ENCODE data around the gene PRR11. TPM values are rescaled to one million over a fixed set of nuclear protein-coding genes. Genes with fewer than 3 reads are reported as not detected.
"Not testable (repeated sequence)": the region's sequence is repeated elsewhere in the genome, so short reads cannot be mapped to it uniquely, and the experiment has no call there.

Gene PRR11
- total RNA-seq, 1 donor from 2014 or later = 9.6 TPM

GRCh38 chr17:59124665-59125064 lies 30.9 kb upstream of the PRR11 start:
- Mint-ChIP-seq H3K9me3 (ENCODE audit: unreplicated experiment) (no peaks in the 10 kb centered on the region), H3K36me3 (ENCODE audit: unreplicated experiment) (no peaks in the 10 kb centered on the region), H3K27ac (ENCODE audit: unreplicated experiment) (no peak overlapping the region), H3K4me3 (ENCODE audit: unreplicated experiment) (no peak overlapping the region), H3K27me3 (ENCODE audit: unreplicated experiment) (no peaks in the 10 kb centered on the region), H3K4me1 (ENCODE audit: low read depth, unreplicated experiment) (no peaks in the 10 kb centered on the region)
- no peak for TF ChIP-seq CTCF (IDR thresholded peaks at IDR 0.05; ENCODE audit: partially characterized antibody, unreplicated experiment)
- DNase-seq = no peak

GRCh38 chr17:59126809-59127417 lies 28.6 kb upstream of the PRR11 start:
- H3K4me1 Mint-ChIP-seq (ENCODE audit: low read depth, unreplicated experiment) = no peaks in the 10 kb centered on the region
- no peaks in the 10 kb centered on the region for H3K9me3 Mint-ChIP-seq (ENCODE audit: unreplicated experiment)
- no peak overlapping the region for H3K27ac Mint-ChIP-seq (ENCODE audit: unreplicated experiment)
- no peak for DNase-seq
- no peaks in the 10 kb centered on the region for H3K36me3 Mint-ChIP-seq (ENCODE audit: unreplicated experiment)
- no peaks in the 10 kb centered on the region for H3K27me3 Mint-ChIP-seq (ENCODE audit: unreplicated experiment)
- H3K4me3 Mint-ChIP-seq (ENCODE audit: unreplicated experiment) = no peak overlapping the region
- TF ChIP-seq CTCF (IDR thresholded peaks at IDR 0.05; ENCODE audit: partially characterized antibody, unreplicated experiment) = no peak

GRCh38 chr17:59129814-59130213 lies 25.7 kb upstream of the PRR11 start:
- Mint-ChIP-seq H3K9me3 (ENCODE audit: unreplicated experiment) (no peaks in the 10 kb centered on the region), H3K27me3 (ENCODE audit: unreplicated experiment) (no peaks in the 10 kb centered on the region), H3K36me3 (ENCODE audit: unreplicated experiment) (no peaks in the 10 kb centered on the region), H3K4me3 (ENCODE audit: unreplicated experiment) (no peak overlapping the region), H3K4me1 (ENCODE audit: low read depth, unreplicated experiment) (no peaks in the 10 kb centered on the region), H3K27ac (ENCODE audit: unreplicated experiment) (no peak overlapping the region)
- TF ChIP-seq CTCF (IDR thresholded peaks at IDR 0.05; ENCODE audit: partially characterized antibody, unreplicated experiment) = no peak
- no peak for DNase-seq

GRCh38 chr17:59131131-59131530 lies 24.4 kb upstream of the PRR11 start:
- TF ChIP-seq CTCF (IDR thresholded peaks at IDR 0.05; ENCODE audit: partially characterized antibody, unreplicated experiment) = no peak
- DNase-seq = no peak
- no peaks in the 10 kb centered on the region for H3K36me3 Mint-ChIP-seq (ENCODE audit: unreplicated experiment)
- no peaks in the 10 kb centered on the region for H3K9me3 Mint-ChIP-seq (ENCODE audit: unreplicated experiment)
- H3K27me3 Mint-ChIP-seq (ENCODE audit: unreplicated experiment) = no peaks in the 10 kb centered on the region
- H3K4me1 Mint-ChIP-seq (ENCODE audit: low read depth, unreplicated experiment) = no peaks in the 10 kb centered on the region
- no peak overlapping the region for H3K4me3 Mint-ChIP-seq (ENCODE audit: unreplicated experiment)
- H3K27ac Mint-ChIP-seq (ENCODE audit: unreplicated experiment) = no peak overlapping the region

- not testable (repeated sequence) for H3K9me3 Mint-ChIP-seq (ENCODE audit: unreplicated experiment)
Measured at GRCh38 chr17:59138339-59138738, 17.2 kb upstream of the PRR11 start.

More at GRCh38 chr17:59138339-59138738, 17.2 kb upstream of the PRR11 start:
- not testable (repeated sequence) for H3K4me3 Mint-ChIP-seq (ENCODE audit: unreplicated experiment); H3K27me3 Mint-ChIP-seq (ENCODE audit: unreplicated experiment); H3K4me1 Mint-ChIP-seq (ENCODE audit: low read depth, unreplicated experiment); DNase-seq; H3K36me3 Mint-ChIP-seq (ENCODE audit: unreplicated experiment); H3K27ac Mint-ChIP-seq (ENCODE audit: unreplicated experiment)
